Hematopoietic multipotent progenitor cell treated with erythropoietin and hydrocortisone succinate and interleukin-3 and kit ligand, for 4 days (in vitro differentiated cells): ENCODE data around the gene CYRIA.

Experiments used
- DNase-seq: peaks from one replicate; pipeline ENCODE4 v3.0.0-alpha.2; 2015

Gene CYRIA

DNA sequence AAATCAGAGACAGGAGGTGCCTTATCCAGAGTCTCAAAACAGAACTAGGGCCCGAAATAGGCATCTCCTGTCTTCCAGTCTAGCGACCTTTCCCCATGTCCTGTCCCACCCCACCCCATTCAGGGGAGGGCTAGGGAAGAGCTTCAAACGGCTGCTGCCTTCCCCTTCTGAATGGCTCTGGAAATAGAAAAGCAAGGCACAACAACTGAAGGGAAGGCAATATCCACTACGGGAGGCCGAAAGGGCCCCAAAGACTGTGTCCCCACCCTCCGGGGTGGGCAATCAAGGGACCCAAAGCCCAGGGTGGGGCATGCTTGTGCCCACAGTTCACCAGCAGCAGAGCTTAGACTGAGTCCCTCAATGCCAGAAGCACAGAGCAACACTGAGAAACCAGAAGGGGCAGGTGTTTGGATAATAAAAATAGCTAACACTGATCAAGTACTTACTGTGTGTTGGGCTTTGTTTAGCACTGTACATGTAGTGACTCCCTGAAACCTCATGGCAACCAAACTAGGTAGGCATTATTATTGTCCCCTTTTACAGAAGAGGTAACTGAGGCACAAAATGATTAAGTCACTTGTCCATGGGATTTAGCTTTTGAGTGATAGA lies 38.5 kb downstream of the CYRIA start:
- DNase-seq, result no peak

GRCh38 chr2:16626497-16626896 lies 39.1 kb downstream of the CYRIA start:
- DNase-seq, result no peak

- DNase-seq, result no peak
Measured at GRCh38 chr2:16625759-16626158, 39.9 kb downstream of the CYRIA start.

DNA sequence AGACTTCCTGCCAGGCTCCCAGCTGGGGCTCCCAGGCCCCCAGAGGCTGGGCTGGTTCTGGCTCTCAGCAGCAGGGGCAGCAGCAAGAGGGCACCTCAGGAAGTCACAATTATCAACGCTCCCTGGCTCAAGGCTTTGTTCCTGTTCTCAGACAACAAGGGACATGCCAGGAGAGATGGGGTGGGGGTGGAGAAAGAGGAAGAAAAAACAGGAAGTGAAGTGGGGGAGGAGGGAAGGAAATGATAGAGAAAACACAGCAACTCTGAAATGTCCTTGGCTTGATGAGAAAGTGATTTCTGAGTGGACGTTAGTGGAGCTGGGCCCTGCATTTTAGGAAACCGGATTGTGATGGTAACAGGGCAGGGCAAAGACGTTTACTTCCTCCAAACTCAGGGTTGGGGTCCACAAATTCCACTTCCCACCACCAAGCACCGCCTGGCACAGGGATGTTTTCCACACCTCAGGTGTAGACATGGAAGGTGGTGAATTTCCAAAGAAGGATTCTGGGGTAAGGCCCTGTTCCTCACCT lies 40.4 kb downstream of the CYRIA start:
- DNase-seq, result peak; percentile 94

- no peak for DNase-seq
Measured at GRCh38 chr2:16624436-16624780, 41.2 kb downstream of the CYRIA start.

DNA sequence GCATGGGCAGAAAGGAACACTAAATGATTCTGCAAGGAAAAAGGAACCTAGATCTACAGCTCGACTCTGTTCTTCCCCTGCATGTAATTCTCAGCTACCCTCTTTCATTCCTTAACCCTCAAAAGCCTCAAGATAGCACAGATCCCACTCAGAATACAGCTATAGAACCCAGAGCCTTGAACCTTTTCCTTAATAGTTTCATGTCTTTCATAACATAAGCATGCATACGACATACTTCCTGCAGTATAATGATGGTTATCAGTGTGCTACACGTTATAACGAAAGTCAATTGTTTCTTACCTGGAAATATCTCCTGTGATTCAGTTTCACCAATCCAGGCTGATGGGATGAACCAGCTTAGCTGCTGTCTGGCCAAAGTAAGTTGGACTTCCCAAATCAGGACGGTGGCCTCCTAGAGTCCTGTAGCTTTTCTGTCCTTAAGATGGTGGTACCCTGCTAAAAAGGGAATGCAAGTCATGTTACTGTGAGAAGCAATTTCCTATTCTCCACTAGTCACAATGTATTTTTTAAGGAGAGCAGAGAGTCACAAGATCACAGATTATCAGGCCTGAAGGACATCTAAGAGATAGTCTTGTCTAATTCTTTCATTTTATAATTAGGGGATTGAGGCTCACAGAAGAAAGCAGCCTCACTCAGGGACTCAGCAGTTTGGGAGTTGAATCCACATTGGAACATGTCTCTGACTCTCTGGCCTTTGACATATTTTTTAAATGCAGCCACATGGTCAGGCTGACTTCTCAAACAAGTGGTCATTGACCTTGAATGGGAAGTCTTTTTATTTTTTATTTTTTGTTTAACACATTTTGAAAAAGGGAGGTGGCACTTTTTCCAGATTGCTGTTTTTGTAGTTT lies 41.8 kb downstream of the CYRIA start:
- DNase-seq, result no peak

GRCh38 chr2:16623031-16623430 lies 42.6 kb downstream of the CYRIA start:
- DNase-seq, result no peak

DNA sequence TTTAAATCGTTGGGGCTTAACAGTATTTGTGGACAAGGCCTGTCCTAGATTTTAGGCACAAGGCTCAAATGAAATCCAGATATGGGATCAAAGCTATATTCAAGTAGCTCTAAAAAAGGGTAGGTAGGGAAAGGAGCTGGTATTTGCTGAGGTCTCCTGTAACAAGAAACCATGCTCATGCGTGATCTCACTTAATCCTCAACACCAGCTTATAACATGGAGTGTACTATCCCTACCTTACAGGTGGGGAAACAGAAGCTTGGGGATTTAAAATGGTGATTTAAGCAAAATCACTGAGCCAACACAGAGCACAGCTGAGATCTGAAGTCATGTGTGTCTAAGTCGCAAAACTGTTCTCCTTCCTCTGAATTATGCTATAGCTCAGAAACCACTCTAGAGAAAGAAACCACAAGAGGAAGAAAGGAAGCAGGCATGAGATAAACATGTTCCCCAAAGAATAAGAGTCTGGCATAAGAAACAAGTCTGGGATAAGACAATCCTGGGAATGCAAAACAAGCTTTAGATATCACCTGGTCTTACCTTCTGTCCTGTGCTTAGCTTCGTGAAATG lies 43.1 kb downstream of the CYRIA start:
- DNase-seq, result peak; percentile 74

- no peak for DNase-seq
Measured at GRCh38 chr2:16621316-16621715, 44.3 kb downstream of the CYRIA start.

DNA sequence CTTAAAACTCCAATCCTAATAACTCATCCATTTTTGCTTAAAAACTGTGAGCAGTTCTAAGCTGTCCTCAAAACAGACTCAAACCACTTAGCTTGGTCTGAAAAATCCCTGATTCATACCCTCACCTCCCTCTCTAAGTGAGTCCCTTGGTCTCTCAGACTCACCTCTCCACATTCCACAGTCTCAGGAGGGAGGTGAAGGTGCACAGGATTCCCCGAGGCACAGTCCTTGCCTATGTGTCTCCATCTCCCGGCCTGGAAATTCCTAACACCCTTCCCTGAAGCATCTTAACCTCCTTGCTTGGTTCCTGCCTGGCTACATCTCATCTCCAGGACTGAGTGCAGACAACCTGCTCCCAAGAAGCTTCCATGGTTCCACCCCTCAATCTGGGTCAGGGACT lies 45.0 kb downstream of the CYRIA start:
- no peak for DNase-seq

- no peak for DNase-seq
Measured at GRCh38 chr2:16619576-16620245, 45.9 kb downstream of the CYRIA start.

GRCh38 chr2:16617282-16618266 lies 48.1 kb downstream of the CYRIA start:
- DNase-seq, result peak; percentile 47
